ENCODE measurements around the gene KRT76. TPM values are rescaled to one million over a fixed set of nuclear protein-coding genes. Genes with fewer than 3 reads are reported as not detected.

KRT76 gene
- total and polyA plus RNA-seq, 2 experiments from 2014 or later, result not detected

- ATAC-seq, result no peak
- no peaks in the 10 kb centered on the region; the same call in 2 of the 3 replicates for H3K4me1 Mint-ChIP-seq
- H3K4me2 ChIP-seq, result no peak overlapping the region
- H3K27me3 ChIP-seq (ENCODE audit: insufficient read depth), result no peaks in the 10 kb centered on the region
- H3K4me1 ChIP-seq (ENCODE audit: insufficient read depth), result no peaks in the 10 kb centered on the region
- H3K27ac ChIP-seq (ENCODE audit: low read depth), result no peak overlapping the region
- H3K27me3 Mint-ChIP-seq (ENCODE audit: insufficient read depth, low read depth, poor library complexity), result peaks cover 2% of the 10 kb centered on the region
- TF ChIP-seq CREB1 (CRISPR knock-in tag; IDR thresholded peaks at IDR 0.05; ENCODE audit: low read depth), result no peak
- no peak for TF ChIP-seq REST (IDR thresholded peaks at IDR 0.05; ENCODE audit: unreplicated experiment)
- no peak for TF ChIP-seq ZNF462 (CRISPR knock-in tag; IDR thresholded peaks at IDR 0.05)
- no peaks in the 10 kb centered on the region for H4K20me1 ChIP-seq (replicated peaks; ENCODE audit: insufficient read depth)
- no peaks in the 10 kb centered on the region for H3K36me3 ChIP-seq (ENCODE audit: insufficient read depth)
- H3K4me3 Mint-ChIP-seq, result no peak overlapping the region
- no peaks in the 10 kb centered on the region for H3K79me2 ChIP-seq (replicated peaks; ENCODE audit: insufficient read depth)
- no peaks in the 10 kb centered on the region for H3F3A ChIP-seq (replicated peaks; ENCODE audit: low read depth)
- H3K4me3 ChIP-seq, result no peak overlapping the region
- H3K36me3 Mint-ChIP-seq (ENCODE audit: low read depth), result no peaks in the 10 kb centered on the region
- H2AFZ ChIP-seq, result no peak overlapping the region
- no peak overlapping the region for H3K27ac Mint-ChIP-seq
- no peak for DNase-seq (ENCODE audit: low spot score)
- no peaks in the 10 kb centered on the region for H3K9me3 Mint-ChIP-seq
- no peaks in the 10 kb centered on the region for H3K9me2 ChIP-seq (ENCODE audit: insufficient read depth)
Measured at GRCh38 chr12:52777566-52777965, 421 bp upstream of the KRT76 start.

Measured in GM23338 (cell line).